Daoy (cell line): ENCODE measurements around the gene PLAAT5. TPM values are rescaled to one million over a fixed set of nuclear protein-coding genes. Genes with fewer than 3 reads are reported as not detected.
"Not testable (repeated sequence)": the region's sequence is repeated elsewhere in the genome, so short reads cannot be mapped to it uniquely, and the experiment has no call there.

Source experiments
- DNase-seq: peaks from one replicate; pipeline ENCODE4 v3.0.0-alpha.2; 2015; ENCODE audit warnings: low read depth
- total RNA-seq: library from RNA; depleted of rRNA; stranded (reverse); fragments of >200 nt; shearing (Covaris generic); gene quantifications from 2 replicates; pipeline ENCODE4 v1.2.3, GENCODE V29; 2014; rRNA removed

PLAAT5 gene, protein sequence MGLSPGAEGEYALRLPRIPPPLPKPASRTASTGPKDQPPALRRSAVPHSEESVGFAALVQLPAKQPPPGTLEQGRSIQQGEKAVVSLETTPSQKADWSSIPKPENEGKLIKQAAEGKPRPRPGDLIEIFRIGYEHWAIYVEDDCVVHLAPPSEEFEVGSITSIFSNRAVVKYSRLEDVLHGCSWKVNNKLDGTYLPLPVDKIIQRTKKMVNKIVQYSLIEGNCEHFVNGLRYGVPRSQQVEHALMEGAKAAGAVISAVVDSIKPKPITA
- not detected in 2 replicates for total RNA-seq

DNA sequence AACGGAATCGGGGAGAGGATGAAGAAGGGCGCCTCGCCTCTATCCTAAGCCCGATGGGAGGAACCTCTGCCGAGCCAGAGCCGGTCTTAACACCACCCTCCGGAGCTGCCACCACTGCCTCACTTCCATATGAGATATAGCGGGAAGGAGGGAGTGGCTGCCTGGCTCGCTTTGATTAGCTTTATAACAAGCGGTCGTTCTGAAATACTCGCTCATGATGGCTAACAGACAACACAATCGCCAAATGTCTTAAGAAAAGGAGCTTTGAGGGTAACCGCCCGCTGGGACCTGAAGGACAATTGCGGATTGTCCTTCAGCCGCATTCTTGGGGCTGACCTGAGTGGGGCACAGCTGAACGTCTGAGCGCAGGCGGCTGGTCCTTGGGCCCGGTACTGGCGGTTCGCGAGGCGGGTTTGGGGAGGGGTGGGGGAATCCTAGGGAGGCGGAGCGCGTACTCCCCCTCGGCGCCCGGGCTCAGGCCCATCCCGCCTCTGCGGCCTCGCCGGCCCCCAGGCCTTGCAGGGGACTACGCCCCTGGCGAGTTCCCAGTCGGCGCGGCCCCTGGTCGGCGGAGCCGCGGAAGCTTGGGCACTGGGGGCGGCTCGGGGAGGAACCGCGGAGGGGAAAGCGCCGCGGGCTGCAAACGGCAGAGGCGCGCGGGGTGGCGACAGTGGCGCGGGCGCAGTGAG lies at the start of gene PLAAT5:
Gene PLAAT5, minus strand, starts transcription at position 617 of the 689 bp plus-strand sequence. Its CDS starts 133 bp downstream, at position 484.
- DNase-seq, result no peak

DNA sequence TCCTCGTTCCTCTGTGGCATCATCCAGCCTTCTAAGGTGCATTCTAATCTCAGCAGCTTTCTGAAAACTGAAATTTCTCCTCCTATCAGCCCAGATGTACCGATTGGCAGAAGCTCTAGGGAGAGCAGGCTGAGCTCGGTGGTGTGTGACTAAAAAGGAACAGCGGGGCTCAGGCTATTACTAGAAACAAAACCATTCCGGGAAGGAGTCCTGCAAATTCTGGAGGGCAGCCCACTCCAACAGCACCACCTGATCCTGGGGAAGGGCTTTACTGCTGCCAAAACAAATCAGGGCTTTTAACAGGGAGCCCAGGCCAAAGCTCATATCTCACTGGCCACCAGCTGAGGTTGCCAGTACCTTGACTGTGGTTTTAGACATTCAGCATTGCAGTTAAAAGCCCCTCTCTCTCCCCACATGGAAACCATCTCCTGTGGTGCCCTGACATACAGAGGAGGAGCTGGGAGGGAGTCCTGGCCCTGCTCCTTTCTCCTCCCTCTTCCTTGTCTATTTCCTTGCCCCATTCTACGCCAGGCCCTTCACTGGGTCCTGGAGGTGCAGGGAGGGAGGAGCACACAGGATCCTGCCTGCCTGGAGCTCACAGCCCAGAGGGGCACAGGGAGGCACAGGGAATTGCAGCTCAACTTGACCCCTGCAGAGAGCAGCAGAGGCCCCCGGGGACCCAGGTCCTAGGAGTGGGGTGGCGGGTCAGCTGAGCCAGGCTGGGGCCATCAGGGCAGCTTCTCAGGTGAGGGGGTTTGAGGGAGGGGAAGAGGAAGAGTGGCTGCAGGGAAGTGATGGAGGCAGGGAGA lies 46.5 kb upstream of the PLAAT5 start:
- DNase-seq, result peak; percentile 43

DNA sequence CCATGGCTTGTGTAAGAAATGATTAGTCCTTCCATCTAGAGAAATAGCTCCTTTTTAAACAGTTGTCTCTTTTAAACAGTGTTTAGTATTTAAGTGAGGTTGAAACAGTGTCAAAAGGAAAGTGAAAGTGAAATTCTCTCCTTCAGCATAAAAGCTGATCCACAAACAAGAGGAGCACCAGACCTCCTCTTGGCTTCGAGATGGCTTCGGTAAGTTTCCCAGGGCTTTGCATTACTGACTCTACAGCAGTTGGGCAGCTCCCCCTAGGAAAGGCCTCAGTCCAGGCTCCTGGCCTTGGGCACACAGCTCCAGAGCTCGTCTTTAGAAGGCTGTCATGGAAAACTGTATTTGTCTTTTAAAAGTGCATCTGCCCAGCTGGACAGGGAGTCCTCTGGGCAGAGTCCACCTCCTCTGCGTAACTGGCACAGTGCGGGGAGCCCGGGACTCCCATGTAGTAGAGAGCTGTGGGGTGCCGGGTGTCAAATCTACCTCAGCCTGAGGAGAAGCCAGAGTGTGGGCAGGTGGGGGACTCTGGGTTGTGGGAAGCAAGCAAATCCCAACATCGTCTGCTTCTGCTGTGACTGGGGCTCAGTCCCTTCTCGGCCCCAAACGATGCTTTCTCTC lies 45.8 kb upstream of the PLAAT5 start, which contains the start of gene PLAAT4:
Gene PLAAT4, plus strand, starts transcription at position 140 of the 624 bp plus-strand sequence. Its CDS starts 61 bp downstream, at position 201.
- peak; percentile 57 for DNase-seq

DNA sequence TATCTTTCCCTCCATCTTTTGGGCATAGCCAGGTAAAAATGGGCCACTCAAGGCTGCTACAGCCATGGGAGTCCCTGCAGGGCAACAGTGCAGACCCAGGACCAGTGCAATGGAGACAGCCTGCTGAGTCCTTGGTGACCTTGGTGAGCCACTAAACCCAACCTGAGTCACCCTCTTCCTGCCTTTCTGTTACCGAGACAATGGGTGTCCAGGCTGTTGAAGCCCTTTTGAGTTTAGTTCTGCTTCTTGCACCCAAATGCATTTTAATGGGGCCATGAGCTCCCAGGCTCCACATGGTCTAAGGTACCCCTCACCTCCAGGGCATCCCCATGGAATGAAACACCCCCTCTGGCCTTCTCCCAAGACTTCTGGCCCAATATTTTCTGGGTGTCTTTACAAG lies 44.8 kb upstream of the PLAAT5 start:
- DNase-seq, result peak; percentile 40

DNA sequence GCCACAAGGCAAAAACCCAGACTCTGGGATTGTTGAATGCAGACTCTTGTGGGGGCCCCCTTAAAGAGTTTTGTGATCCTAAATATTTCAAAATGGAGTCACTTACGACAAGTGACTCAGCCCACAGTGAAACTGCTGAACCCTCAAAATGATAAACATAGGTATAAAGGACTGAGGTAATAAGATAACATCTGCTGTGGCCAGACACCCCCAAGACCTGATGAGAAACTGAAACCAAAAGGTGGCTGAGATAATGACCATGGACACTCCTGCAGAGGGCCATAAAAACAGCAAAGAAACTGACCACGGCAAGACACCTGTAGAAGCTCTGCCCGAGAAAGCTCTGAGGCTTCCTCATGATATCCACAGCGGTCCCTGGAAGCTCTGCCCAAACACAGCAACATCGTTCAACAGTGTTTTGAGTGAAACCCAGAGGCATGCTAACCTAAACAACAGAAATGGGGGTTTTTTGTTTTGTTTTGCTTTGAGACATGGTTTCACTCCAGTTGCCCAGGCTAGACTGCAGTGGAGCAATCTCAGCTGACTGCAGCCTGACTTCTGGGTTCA lies 44.0 kb upstream of the PLAAT5 start:
- DNase-seq, result no peak

DNA sequence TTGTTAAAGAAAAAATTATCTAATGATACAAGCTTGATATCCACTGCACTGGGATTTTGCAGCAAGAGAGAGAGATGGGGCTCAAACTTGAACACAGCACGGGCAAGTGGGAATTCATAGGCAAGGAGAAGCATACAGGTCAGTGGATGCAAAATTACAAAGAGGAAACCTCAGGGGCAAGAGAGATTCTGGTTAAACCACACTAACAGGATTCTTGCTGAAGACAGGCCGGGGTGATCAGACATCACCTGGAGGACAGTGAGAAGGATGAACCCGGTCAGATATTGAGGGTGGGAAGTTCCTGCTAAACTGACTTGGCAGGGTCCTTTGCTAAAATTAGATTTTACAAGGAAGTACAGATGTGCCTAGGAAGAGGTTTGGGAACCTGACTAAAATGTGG lies 43.1 kb upstream of the PLAAT5 start:
- no peak for DNase-seq

DNA sequence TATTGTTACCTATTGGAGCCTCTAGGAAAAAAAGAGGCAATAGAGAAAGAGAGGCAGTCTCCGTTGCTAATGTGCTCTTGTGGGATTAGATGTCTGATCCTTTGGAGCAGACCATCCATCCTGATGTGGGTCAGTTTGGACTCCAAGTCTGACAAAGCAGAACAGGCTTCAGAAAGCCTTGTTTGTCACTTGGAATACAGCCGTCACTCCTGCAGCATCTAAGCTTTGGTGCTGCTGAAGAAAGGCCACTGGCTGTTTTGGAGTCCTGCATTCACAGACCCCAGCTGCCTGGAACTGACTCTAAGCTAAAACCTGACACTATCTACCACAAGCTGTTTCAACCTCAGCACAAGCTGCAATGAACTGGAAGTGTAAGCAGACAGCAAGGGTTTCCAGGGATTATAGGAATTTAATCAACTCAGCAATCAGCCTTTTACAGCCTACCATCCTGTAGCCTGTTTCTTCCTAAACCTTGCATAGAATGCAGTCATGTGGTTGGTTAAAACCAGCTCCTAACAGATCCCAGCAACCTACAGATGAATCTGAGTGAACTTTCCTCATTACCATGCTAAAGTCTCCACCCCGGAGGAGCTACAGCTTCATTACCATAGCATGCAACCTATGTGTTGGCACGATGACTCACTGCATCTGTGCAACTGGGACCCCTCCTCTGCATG lies 42.0 kb upstream of the PLAAT5 start:
- DNase-seq, result no peak

DNA sequence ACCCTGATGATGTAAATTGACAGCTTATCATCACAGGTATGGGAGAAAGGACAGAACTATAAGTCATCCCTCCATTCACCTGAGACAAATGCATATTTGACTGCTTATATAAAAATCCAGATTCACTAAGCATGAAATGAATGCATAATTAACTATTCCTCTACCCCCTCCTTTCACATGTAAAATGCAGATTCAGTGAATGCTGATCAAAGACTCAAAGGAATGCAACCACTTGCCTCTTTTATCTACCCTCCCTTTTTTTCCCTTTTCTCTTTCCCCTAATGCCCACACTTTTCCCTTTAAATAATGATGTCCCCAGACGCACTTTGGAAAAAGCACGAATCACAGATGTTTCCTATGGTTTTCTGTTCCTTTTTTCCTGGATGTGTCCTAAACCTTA lies 41.1 kb upstream of the PLAAT5 start:
- DNase-seq, result no peak

DNA sequence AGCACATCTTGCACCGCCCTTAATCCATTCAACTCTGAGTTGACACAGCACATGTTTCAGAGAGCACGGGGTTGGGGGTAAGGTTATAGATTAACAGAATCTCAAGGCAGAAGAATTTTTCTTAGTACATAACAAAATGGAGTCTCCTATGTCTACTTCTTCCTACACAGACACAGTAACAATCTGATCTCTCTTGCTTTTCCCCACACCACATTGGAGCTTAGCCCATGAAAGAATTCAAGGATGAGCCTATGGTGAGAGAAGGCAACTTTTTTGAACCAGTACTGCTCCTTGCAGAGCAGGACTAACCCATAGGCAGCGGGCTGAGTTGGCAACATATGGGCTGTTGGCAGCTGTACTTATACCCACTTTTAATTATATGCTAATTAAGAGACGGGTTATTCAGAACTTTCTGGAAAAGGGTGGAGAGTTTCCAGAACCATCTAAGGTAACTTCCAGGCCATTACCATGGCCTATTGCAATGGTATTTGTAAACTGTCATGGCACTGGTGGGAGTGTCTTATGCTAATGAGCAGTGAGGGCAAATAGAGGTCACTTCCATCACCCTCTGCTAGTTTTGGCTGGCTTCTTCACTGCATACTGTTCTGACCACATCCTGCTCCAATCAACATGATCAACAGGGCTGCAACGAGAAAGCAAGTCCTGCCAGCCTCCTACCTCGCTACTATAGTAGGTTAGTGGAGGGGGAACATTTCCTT lies 40.3 kb upstream of the PLAAT5 start:
- peak; percentile 89 for DNase-seq

DNA sequence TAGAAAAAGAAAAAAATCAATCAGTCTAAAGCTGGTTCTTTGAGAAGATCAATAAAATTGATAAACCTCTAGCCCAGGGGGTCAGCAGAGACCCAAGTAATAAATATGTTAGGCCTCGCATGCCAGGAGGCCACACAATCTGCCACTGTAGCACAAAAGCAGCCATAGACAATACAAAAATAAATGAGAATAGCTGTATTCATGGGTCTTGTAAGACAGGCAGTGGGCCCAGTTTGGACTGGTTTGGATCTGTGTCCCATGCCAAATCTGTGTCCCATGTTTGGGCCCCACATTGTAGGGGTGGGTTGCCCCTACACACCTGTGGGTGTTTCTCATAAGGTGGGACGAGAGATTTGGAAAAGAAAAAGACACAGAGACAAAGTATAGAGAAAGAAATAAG lies 39.1 kb upstream of the PLAAT5 start:
- DNase-seq, result no peak

DNA sequence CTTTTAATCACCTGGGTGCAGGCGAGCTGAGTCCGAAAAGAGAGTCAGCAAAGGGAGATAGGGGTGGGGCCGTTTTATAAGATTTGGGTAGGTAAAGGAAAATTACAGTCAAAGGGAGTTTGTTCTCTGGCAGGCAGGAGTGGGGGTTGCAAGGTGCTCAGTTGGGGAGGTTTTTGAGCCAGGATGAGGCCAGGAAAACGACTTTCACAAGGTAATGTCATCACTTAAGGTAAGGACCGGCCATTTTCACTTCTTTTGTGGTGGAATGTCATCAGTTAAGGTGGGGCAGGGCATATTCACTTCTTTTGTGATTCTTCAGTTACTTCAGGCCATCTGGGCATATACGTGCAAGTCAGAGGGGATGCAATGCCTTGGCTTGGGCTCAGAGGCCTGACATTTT lies 38.4 kb upstream of the PLAAT5 start:
- DNase-seq, result not testable (repeated sequence)

DNA sequence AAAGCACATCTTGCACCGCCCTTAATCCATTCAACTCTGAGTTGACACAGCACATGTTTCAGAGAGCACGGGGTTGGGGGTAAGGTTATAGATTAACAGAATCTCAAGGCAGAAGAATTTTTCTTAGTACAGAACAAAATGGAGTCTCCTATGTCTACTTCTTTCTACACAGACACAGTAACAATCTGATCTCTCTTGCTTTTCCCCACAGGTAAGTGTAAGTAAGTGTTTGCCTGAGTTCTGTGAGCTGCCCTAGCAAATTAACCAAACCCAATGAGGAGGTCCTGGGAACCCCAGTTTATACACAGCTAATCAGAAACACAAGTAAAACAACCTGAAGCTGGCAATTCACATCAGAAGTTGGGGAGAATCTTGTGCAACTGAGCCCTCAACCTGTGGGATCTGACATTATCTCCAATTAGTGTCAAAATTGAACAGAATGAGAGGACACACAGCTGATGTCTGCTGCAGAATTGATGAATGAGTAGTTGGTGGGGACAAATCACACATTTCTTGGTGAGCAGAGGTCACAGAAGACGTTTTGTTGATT lies 37.8 kb upstream of the PLAAT5 start:
- not testable (repeated sequence) for DNase-seq

DNA sequence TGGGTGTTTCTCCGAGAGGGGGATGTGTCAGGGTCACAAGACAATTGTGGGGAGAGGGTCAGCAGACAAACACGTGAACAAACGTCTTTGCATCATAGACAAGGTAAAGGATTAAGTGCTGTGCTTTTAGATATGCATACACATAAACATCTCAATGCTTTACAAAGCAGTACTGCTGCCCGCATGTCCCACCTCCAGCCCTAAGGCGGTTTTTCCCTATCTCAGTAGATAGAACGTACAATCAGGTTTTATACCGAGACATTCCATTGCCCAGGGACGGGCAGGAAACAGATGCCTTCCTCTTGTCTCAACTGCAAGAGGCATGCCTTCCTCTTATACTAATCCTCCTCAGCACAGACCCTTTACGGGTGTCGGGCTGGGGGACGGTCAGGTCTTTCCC lies 37.2 kb upstream of the PLAAT5 start:
- DNase-seq, result not testable (repeated sequence)

DNA sequence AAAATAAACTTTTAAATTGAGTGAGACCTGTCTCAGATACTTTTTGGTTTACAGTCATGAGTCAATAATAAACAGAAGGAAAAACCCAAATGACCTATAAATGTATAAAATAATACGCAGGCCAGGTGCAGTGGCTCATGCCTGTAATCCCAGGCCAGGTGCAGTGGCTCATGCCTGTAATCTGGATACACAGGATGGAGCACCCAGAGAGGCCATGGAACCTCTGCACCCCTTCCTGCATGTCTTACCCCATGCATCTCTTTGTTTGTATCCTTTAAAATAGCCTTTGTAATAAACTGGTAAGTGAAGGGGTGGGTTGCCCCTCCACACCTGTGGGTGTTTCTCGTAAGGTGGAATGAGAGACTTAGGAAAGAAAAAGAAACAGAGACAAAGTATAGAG lies 36.7 kb upstream of the PLAAT5 start:
- DNase-seq, result no peak

DNA sequence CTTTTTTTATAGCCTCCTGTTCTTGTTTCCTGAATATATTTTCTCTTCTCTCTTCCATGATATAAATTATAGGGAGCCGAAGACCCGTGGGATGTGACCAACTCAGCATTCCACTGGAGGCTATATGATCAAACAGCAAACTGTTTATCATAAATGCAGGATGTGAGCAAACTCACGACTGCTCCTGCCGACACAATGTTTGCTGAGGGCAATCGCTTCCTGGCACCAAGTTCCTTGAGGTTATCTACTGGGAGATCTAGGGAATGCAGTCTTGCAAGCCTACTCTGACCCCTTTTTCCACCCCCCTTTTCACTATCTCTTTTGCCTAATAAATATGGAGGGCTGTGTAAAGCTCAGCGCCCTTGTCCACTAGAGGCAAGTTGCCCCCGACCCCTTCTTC lies 32.2 kb upstream of the PLAAT5 start:
- no peak for DNase-seq

DNA sequence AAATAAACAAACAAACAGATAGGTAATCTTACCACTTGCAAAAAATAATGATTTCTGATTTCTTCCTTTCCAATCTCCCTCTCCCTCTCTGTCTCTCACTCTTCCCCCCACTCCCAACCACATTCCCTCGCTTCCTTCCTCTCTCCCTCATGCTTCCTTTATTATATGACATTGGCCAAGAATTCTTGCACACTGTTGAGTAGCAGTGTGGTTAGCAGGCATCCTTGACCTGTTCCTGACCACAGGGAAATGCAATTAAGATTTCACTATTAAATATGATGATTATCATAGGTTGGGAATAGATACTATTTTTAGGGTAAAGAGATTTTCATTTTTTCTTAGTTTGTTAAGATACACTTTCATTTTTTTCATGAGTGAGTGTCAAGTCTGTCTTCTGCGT lies 30.9 kb upstream of the PLAAT5 start:
- DNase-seq, result no peak

DNA sequence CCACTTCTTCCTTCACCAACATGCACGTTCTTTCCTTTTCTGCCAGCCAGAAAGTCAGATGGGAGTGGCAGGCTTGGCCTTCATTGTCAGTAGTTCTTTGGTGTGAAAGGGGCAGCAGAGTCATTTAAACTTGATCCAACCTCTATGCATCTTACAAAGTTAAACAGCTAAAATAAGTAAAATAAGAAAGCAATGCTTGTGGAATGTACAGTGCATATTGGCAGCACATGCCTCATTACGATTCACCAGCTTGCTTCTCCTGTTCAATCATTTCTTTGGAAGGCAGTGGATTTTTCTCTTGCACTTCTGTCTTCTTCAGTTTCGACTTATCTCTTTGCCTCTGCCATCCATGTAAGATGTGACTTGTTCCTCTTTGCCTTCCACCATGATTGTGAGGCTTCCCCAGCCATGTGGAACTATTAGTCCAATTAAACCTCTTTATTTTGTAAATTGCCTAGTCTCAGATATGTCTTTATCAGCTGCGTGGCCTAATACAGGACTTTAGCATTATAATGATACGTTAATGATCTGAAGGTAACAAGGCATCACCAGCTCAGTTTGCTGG lies 29.7 kb upstream of the PLAAT5 start:
- no peak for DNase-seq

DNA sequence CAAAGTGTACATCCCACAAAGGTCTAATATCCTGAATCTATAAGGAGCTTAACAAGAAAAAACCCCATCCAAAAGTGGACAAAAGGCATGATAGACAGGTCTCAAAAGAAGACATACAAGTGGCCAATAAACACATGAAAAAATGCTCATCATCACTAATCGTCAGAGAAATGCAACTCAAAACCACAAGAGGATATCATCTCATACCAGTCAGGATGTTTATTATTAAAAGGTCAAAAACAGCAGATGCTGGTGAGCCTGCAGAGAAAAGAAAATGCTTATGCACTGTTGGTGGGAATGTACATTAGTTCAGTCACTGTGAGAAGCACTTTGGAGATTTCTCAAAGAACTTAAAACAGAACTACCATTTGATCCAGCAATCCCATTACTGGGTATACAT lies 27.6 kb upstream of the PLAAT5 start:
- DNase-seq, result no peak

DNA sequence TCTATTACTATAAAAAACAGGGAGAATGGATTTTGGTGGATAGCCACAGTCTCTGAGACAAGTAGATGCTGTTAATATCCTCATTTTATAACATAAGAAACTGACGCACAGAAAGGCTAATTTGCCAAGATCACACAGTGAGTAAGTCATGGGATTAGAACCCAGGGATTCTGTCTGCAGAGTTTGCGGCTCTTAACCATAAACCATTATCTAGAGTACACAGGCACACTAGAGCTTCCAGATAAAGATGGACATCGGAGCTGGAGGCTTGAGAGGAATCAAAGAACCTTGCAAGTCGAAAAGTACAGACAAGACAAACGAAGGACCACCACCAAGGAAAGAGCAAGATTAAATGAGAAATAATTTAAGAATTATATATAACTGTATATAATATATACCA lies 26.2 kb upstream of the PLAAT5 start:
- DNase-seq, result no peak

DNA sequence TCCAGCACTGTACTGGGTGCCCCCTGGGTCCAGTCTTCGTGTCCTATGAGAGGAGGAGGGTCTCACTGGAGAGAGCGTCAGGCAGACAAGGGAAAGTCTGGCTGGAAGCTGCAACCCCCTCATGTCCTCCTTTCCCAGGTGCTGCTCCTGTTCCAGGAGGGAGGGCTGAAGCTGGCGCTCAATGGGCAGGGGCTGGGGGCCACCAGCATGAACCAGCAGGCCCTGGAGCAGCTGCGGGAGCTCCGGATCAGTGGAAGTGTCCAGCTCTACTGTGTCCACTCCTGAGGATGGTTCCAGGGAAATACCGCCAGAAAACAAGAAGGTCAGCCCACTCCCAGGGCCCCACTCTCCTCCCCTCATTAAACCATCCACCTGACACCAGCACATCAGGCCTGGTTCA lies 25.1 kb upstream of the PLAAT5 start:
- no peak for DNase-seq
